SK-N-SH (cell line): ENCODE measurements around the gene WRAP73. TPM values are rescaled to one million over a fixed set of nuclear protein-coding genes. Genes with fewer than 3 reads are reported as not detected.

Experiments
- CTCF ChIA-PET: fragments of 300-600, 350-600 bp; formaldehyde crosslinking; extraction: SDS; loops from one replicate; lab custom pipeline; 2021; lab: Yijun Ruan, JAX
- POLR2A ChIA-PET: fragments of 350-600 bp; sonication (Branson Sonifier 250); formaldehyde crosslinking; extraction: SDS; loops from one replicate; lab custom pipeline; 2020; ENCODE audit warnings: antibody characterized with exemption, inconsistent platforms; lab: Yijun Ruan, JAX
- DNase-seq: peaks from one replicate; pipeline ENCODE4 v3.0.0; 2012
- H2AFZ ChIP-seq: fragments of 200-600 bp; sonication (generic); 2 replicates; pipeline ENCODE4 v1.8.1; 2016; ENCODE audit warnings: antibody characterized with exemption, mild to moderate bottlenecking, low read depth
- H3F3A ChIP-seq: fragments of 200-600 bp; sonication (generic); replicated peaks from 2 replicates; pipeline ENCODE3; 2016; ENCODE audit warnings: antibody characterized with exemption, mild to moderate bottlenecking; ENCODE audit not compliant: insufficient read depth
- H3K27ac ChIP-seq, 2 experiments: fragments of 200-500 bp in 1 of 2; fragments of 200-600 bp in 1 of 2; sonication (Bioruptor generic) in 1 of 2; sonication (generic), shearing (Covaris generic) in 1 of 2; 2 replicates each; pipeline versions ENCODE4 v1.5.1 to v1.6.1; 2014 to 2016; ENCODE audit warnings: low read depth in 2 of 2, inconsistent platforms in 1 of 2, low read length in 1 of 2, mild to moderate bottlenecking in 1 of 2, mixed read lengths in 1 of 2
- H3K27me3 ChIP-seq: fragments of 200-600 bp; sonication (generic), shearing (Covaris generic); 2 replicates; pipeline ENCODE4 v1.6.1; 2016; ENCODE audit warnings: mixed run types; ENCODE audit not compliant: insufficient read depth
- H3K36me3 ChIP-seq, 2 experiments: fragments of 200-500 bp in 1 of 2; fragments of 200-600 bp in 1 of 2; sonication (Bioruptor generic) in 1 of 2; sonication (generic) in 1 of 2; replicated peaks in 1 of 2; 2 replicates each; pipeline versions ENCODE3 to v1.5.1; 2014 to 2016; ENCODE audit warnings: low read length in 1 of 2, mild to moderate bottlenecking in 1 of 2; ENCODE audit not compliant: insufficient read depth in 2 of 2, control insufficient read depth in 1 of 2
- H3K4me1 ChIP-seq, 2 experiments: fragments of 200-500 bp in 1 of 2; fragments of 200-600 bp in 1 of 2; sonication (Bioruptor generic) in 1 of 2; sonication (generic), shearing (Covaris generic) in 1 of 2; 2 replicates each; pipeline versions ENCODE4 v1.5.1 to v1.6.1; 2014 to 2016; ENCODE audit warnings: low read depth in 1 of 2, low read length in 1 of 2, mixed run types in 1 of 2; ENCODE audit not compliant: insufficient read depth in 2 of 2, control insufficient read depth in 1 of 2
- H3K4me2 ChIP-seq: fragments of 200-600 bp; sonication (generic), shearing (Covaris generic); 2 replicates; pipeline ENCODE4 v1.6.1; 2017; ENCODE audit warnings: mixed run types
- H3K4me3 ChIP-seq, 2 experiments: fragments of 200-500 bp in 1 of 2; fragments of 200-600 bp in 1 of 2; sonication (Bioruptor generic) in 1 of 2; sonication (generic), shearing (Covaris generic) in 1 of 2; 2 replicates each; pipeline versions ENCODE4 v1.5.1 to v1.8.1; 2014 to 2016; ENCODE audit warnings: low read depth in 2 of 2, inconsistent platforms in 1 of 2, low read length in 1 of 2, mild to moderate bottlenecking in 1 of 2, mixed read lengths in 1 of 2, moderate library complexity in 1 of 2
- H3K79me2 ChIP-seq: fragments of 200-600 bp; sonication (generic); 2 replicates; pipeline ENCODE4 v1.8.1; 2017; ENCODE audit warnings: mild to moderate bottlenecking; ENCODE audit not compliant: insufficient read depth
- H3K9ac ChIP-seq: fragments of 200-600 bp; sonication (generic); 2 replicates; pipeline ENCODE4 v1.6.1; 2017; ENCODE audit warnings: mixed run types
- H3K9me2 ChIP-seq: fragments of 200-600 bp; sonication (generic); 2 replicates; pipeline ENCODE4 v1.6.1; 2017; ENCODE audit warnings: mixed run types
- H3K9me3 ChIP-seq: fragments of 200-600 bp; sonication (generic); 2 replicates; pipeline ENCODE4 v1.6.1; 2017; ENCODE audit warnings: mixed run types, mild to moderate bottlenecking, moderate library complexity
- H4K20me1 ChIP-seq: fragments of 200-600 bp; sonication (generic); 2 replicates; pipeline ENCODE4 v1.6.1; 2017; ENCODE audit warnings: mild to moderate bottlenecking, mixed run types; ENCODE audit not compliant: insufficient read depth
- CHD2 ChIP-seq: fragments of 150-350 bp; IDR thresholded peaks from 2 replicates; pipeline ENCODE4 v1.6.1; 2018; ENCODE audit warnings: low read length; ENCODE audit not compliant: partially characterized antibody
- EP300 ChIP-seq, 2 experiments: IDR thresholded peaks; 2 replicates each; pipeline versions ENCODE4 v1.4.0 to v1.6.1; 2012; ENCODE audit warnings: borderline replicate concordance in 1 of 2, low read depth in 1 of 2, low read length in 1 of 2
- FOSL2 ChIP-seq: IDR thresholded peaks from 2 replicates; pipeline ENCODE4 v1.4.0; 2012; ENCODE audit warnings: low read depth, mild to moderate bottlenecking, moderate library complexity, borderline replicate concordance
- JUND ChIP-seq: IDR thresholded peaks from 2 replicates; pipeline ENCODE4 v1.4.0; 2012
- MEF2A ChIP-seq: IDR thresholded peaks from 2 replicates; pipeline ENCODE4 v1.4.0; 2012; ENCODE audit warnings: low read depth, borderline replicate concordance
- POLR2AphosphoS5 ChIP-seq: IDR thresholded peaks from 2 replicates; pipeline ENCODE4 v1.6.1; 2012; ENCODE audit warnings: low read depth, low read length
- SIN3A ChIP-seq: IDR thresholded peaks from 2 replicates; pipeline ENCODE4 v1.6.1; 2012; ENCODE audit warnings: low read depth, mild to moderate bottlenecking, low read length, moderate library complexity, borderline replicate concordance
- TCF12 ChIP-seq: IDR thresholded peaks from 2 replicates; pipeline ENCODE4 v1.4.0; 2012
- WGBS: methylation state at CpG from one replicate; pipeline ENCODE4 v1.1.6; 2017; ENCODE audit warnings: low lambda C conversion rate; 5-methylcytosine and 5-hydroxymethylcytosine counted together
- polyA plus RNA-seq, 3 experiments: library from polyadenylated mRNA; depleted of rRNA; stranded (reverse); fragments of >200 nt; gene quantifications; 2 replicates each; pipeline ENCODE4 v1.2.3, GENCODE V29; 2012
- TF ChIP-seq, protein P1 (sequence below): IDR thresholded peaks from 2 replicates; pipeline ENCODE4 v1.4.0; 2012; ENCODE audit warnings: low read depth, borderline replicate concordance
- TF ChIP-seq, protein P2 (sequence below): IDR thresholded peaks from 2 replicates; pipeline ENCODE4; 2012
- TF ChIP-seq, protein P3 (sequence below): IDR thresholded peaks from 2 replicates; pipeline ENCODE4 v1.6.1; 2012; ENCODE audit warnings: mild to moderate bottlenecking, low read depth, low read length, moderate library complexity
- TF ChIP-seq, protein P4 (sequence below): fragments of 150-350 bp; IDR thresholded peaks from 2 replicates; pipeline ENCODE4 v1.6.1; 2016; ENCODE audit warnings: mild to moderate bottlenecking, low read depth, low read length

Gene WRAP73
- polyA plus RNA-seq, 1 of the 3 experiments (the other 2 are of a cell fraction) = 61.9 TPM

DNA sequence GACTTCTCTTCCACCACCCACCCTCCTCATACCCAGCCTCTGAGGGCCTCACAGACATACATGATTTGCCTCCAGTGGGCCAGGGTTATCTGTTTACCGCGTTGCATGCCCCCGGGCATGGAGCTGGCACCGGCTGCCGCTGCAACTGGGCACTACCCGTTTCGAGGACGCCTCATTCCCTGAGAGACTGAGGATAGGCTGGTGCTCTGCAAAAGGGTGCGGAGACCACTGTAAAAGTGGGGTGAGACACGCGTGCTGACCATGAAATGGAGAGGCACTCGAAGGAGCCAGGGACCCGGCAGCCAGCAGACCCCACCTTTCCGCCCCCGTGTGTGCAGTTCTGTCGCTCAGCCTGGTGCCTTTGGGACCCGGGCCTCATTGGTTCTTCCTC lies 23.1 kb upstream of the WRAP73 start:
- no peak for DNase-seq
- no peaks in the 10 kb centered on the region for H4K20me1 ChIP-seq
- H3K9me2 ChIP-seq = no peaks in the 10 kb centered on the region
- ChIA-PET CTCF (interaction anchor here (0.6 to 1.1 kb wide), 2 partner anchors 22 to 48 kb away, joined by 4 read pairs; no protein-coding TSS in a partner anchor), POLR2A (no interaction called here)
- no peaks in the 10 kb centered on the region for H3K27me3 ChIP-seq
- WGBS = 61% methylated on average over 16 of the region's 17 CpGs
- H3K9ac ChIP-seq = no peak overlapping the region
- no peak overlapping the region for H3K27ac ChIP-seq
- no peak overlapping the region for H2AFZ ChIP-seq
- no peak overlapping the region for H3K4me2 ChIP-seq
- H3K4me3 ChIP-seq = no peak overlapping the region
- no peaks in the 10 kb centered on the region for H3K79me2 ChIP-seq
- TF ChIP-seq POLR2AphosphoS5 (no peak), TCF12 (no peak), CHD2 (no peak), FOSL2 (no peak), JUND (no peak), EP300 (IDR thresholded peaks at IDR 0.05; ENCODE audit: borderline replicate concordance in 1 of 2, low read depth in 1 of 2, low read length in 1 of 2) (no peak), MEF2A (no peak), SIN3A (no peak)
- TF ChIP-seq, protein P1, sequence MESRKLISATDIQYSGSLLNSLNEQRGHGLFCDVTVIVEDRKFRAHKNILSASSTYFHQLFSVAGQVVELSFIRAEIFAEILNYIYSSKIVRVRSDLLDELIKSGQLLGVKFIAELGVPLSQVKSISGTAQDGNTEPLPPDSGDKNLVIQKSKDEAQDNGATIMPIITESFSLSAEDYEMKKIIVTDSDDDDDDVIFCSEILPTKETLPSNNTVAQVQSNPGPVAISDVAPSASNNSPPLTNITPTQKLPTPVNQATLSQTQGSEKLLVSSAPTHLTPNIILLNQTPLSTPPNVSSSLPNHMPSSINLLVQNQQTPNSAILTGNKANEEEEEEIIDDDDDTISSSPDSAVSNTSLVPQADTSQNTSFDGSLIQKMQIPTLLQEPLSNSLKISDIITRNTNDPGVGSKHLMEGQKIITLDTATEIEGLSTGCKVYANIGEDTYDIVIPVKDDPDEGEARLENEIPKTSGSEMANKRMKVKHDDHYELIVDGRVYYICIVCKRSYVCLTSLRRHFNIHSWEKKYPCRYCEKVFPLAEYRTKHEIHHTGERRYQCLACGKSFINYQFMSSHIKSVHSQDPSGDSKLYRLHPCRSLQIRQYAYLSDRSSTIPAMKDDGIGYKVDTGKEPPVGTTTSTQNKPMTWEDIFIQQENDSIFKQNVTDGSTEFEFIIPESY = no peak
- TF ChIP-seq, protein P2, sequence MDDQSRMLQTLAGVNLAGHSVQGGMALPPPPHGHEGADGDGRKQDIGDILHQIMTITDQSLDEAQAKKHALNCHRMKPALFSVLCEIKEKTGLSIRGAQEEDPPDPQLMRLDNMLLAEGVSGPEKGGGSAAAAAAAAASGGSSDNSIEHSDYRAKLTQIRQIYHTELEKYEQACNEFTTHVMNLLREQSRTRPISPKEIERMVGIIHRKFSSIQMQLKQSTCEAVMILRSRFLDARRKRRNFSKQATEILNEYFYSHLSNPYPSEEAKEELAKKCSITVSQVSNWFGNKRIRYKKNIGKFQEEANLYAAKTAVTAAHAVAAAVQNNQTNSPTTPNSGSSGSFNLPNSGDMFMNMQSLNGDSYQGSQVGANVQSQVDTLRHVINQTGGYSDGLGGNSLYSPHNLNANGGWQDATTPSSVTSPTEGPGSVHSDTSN = no peak
- TF ChIP-seq, protein P3, sequence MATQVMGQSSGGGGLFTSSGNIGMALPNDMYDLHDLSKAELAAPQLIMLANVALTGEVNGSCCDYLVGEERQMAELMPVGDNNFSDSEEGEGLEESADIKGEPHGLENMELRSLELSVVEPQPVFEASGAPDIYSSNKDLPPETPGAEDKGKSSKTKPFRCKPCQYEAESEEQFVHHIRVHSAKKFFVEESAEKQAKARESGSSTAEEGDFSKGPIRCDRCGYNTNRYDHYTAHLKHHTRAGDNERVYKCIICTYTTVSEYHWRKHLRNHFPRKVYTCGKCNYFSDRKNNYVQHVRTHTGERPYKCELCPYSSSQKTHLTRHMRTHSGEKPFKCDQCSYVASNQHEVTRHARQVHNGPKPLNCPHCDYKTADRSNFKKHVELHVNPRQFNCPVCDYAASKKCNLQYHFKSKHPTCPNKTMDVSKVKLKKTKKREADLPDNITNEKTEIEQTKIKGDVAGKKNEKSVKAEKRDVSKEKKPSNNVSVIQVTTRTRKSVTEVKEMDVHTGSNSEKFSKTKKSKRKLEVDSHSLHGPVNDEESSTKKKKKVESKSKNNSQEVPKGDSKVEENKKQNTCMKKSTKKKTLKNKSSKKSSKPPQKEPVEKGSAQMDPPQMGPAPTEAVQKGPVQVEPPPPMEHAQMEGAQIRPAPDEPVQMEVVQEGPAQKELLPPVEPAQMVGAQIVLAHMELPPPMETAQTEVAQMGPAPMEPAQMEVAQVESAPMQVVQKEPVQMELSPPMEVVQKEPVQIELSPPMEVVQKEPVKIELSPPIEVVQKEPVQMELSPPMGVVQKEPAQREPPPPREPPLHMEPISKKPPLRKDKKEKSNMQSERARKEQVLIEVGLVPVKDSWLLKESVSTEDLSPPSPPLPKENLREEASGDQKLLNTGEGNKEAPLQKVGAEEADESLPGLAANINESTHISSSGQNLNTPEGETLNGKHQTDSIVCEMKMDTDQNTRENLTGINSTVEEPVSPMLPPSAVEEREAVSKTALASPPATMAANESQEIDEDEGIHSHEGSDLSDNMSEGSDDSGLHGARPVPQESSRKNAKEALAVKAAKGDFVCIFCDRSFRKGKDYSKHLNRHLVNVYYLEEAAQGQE = no peak
- TF ChIP-seq, protein P4, sequence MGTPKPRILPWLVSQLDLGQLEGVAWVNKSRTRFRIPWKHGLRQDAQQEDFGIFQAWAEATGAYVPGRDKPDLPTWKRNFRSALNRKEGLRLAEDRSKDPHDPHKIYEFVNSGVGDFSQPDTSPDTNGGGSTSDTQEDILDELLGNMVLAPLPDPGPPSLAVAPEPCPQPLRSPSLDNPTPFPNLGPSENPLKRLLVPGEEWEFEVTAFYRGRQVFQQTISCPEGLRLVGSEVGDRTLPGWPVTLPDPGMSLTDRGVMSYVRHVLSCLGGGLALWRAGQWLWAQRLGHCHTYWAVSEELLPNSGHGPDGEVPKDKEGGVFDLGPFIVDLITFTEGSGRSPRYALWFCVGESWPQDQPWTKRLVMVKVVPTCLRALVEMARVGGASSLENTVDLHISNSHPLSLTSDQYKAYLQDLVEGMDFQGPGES = no peak
- H3K36me3 ChIP-seq = no peaks in the 10 kb centered on the region
- peaks cover 0 to 19% of the 10 kb centered on the region in 2 experiments; a peak in 1 of 4 replicates for H3K4me1 ChIP-seq
- H3F3A ChIP-seq = no peaks in the 10 kb centered on the region
- H3K9me3 ChIP-seq = no peaks in the 10 kb centered on the region
